ENCODE measurements around the gene YDJC. TPM values are rescaled to one million over a fixed set of nuclear protein-coding genes. Genes with fewer than 3 reads are reported as not detected.
"Not testable (repeated sequence)": the region's sequence is repeated elsewhere in the genome, so short reads cannot be mapped to it uniquely, and the experiment has no call there.

The YDJC gene
- total and polyA plus RNA-seq, 2 of the 4 experiments (the other 2 are of a cell fraction): 8.1 to 23.6 TPM

GRCh38 chr22:21582801-21583740 is 46.8 kb downstream of the YDJC start:
- Histone ChIP-seq H3K9ac (ENCODE audit: low read depth, low read length) (no peak overlapping the region), H3K4ac (ENCODE audit: low read depth, low read length) (no peak overlapping the region), H2BK120ac (ENCODE audit: low read depth, low read length) (no peak overlapping the region), H3K9me3 (ENCODE audit: control insufficient read depth, insufficient read depth, low read length) (no peaks in the 10 kb centered on the region), H4K20me1 (ENCODE audit: insufficient read depth, low read length) (peaks cover 98% of the 10 kb centered on the region), H2AFZ (replicated peaks; ENCODE audit: low read length, poor library complexity) (no peak overlapping the region), H3K27ac (ENCODE audit: insufficient read depth, low read length) (no peak overlapping the region), H2AK9ac (replicated peaks; ENCODE audit: low read depth, low read length, poor library complexity) (no peak overlapping the region), H2BK15ac (ENCODE audit: low read depth, low read length) (no peak overlapping the region), H3K56ac (ENCODE audit: extremely low read depth, insufficient read depth, low read length) (no peak overlapping the region), H3K79me1 (ENCODE audit: low read depth in 1 of 2, low read length in 2 of 2) (peaks cover 4 to 57% of the 10 kb centered on the region in 2 experiments; a peak in 3 of 4 replicates), H4K8ac (ENCODE audit: low read depth in 2 of 2, low read length in 2 of 2) (no peak overlapping the region), H4K91ac (ENCODE audit: insufficient read depth, low read depth, low read length) (no peak overlapping the region), H3K9me1 (ENCODE audit: insufficient read depth, low read length) (peaks cover 28% of the 10 kb centered on the region), H3K36me3 (ENCODE audit: control insufficient read depth, insufficient read depth, low read length) (peaks cover 4% of the 10 kb centered on the region), H2AK5ac (ENCODE audit: low read depth, low read length) (no peak overlapping the region), H3K4me3 (ENCODE audit: insufficient read depth, low read depth, low read length) (no peak overlapping the region), H3K23ac (ENCODE audit: low read depth, low read length) (no peak overlapping the region), H3K27me3 (ENCODE audit: control insufficient read depth, insufficient read depth, low read length) (no peaks in the 10 kb centered on the region), H4K5ac (ENCODE audit: low read depth, low read length) (no peak overlapping the region), H3K4me1 (ENCODE audit: control insufficient read depth, insufficient read depth, low read length) (peaks cover 28% of the 10 kb centered on the region), H2BK5ac (ENCODE audit: low read depth, low read length, poor library complexity, severe bottlenecking) (no peak overlapping the region), H3K4me2 (ENCODE audit: low read depth, low read length) (no peak overlapping the region), H3K18ac (ENCODE audit: low read depth, low read length) (no peak overlapping the region), H3K14ac (replicated peaks; ENCODE audit: low read depth, low read length) (no peak overlapping the region), H2BK20ac (ENCODE audit: low read depth, low read length) (no peak overlapping the region)
- WGBS, 2 experiments (ENCODE audit: extremely low coverage in 2 of 2, insufficient read length in 1 of 2): 95% methylated on average over 6 of the region's 10 CpGs; no CpG with 5 or more reads in 1 of the 2 experiments
- ATAC-seq (ENCODE audit: low read depth) (no peak), DNase-seq (no peak)
- in situ Hi-C loops (cut with MboI; ENCODE audit: low sequenced_read_pairs) (no loop called here), intact Hi-C loops (cut with micrococcal nuclease) (no loop called here), dilution Hi-C loops (cut with HindIII; ENCODE audit: low sequenced_read_pairs, unreplicated experiment) (no loop called here)
- TF ChIP-seq USF2 (IDR thresholded peaks at IDR 0.05; ENCODE audit: low read depth, low read length) (no peak), CHD1 (IDR thresholded peaks at IDR 0.05; ENCODE audit: low read depth, low read length) (no peak), BHLHE40 (IDR thresholded peaks at IDR 0.05; ENCODE audit: low read depth, low read length) (no peak)
- ChIA-PET CTCF (interaction anchor here (1.5 kb wide), 1 partner anchor 9 kb away, joined by 4 read pairs; no protein-coding TSS in a partner anchor), POLR2A (ENCODE audit: unreplicated experiment) (no interaction called here)
- BruUV-seq (replicated peaks): no TSS peak

- ATAC-seq (ENCODE audit: low read depth); H3K18ac ChIP-seq (ENCODE audit: low read depth, low read length); H4K5ac ChIP-seq (ENCODE audit: low read depth, low read length); intact Hi-C loops (cut with micrococcal nuclease); H3K9me3 ChIP-seq (ENCODE audit: control insufficient read depth, insufficient read depth, low read length); H2BK5ac ChIP-seq (ENCODE audit: low read depth, low read length, poor library complexity, severe bottlenecking); H2BK20ac ChIP-seq (ENCODE audit: low read depth, low read length); H3K14ac ChIP-seq (replicated peaks; ENCODE audit: low read depth, low read length); H4K8ac ChIP-seq (ENCODE audit: low read depth in 2 of 2, low read length in 2 of 2); H3K27ac ChIP-seq (ENCODE audit: insufficient read depth, low read length); H2BK15ac ChIP-seq (ENCODE audit: low read depth, low read length); H3K23ac ChIP-seq (ENCODE audit: low read depth, low read length); POLR2A ChIA-PET (ENCODE audit: unreplicated experiment); DNase-seq; BruUV-seq (replicated peaks); H3K4me2 ChIP-seq (ENCODE audit: low read depth, low read length); H3K36me3 ChIP-seq (ENCODE audit: control insufficient read depth, insufficient read depth, low read length); H3K4me3 ChIP-seq (ENCODE audit: insufficient read depth, low read depth, low read length); H3K9ac ChIP-seq (ENCODE audit: low read depth, low read length); H3K4ac ChIP-seq (ENCODE audit: low read depth, low read length); H3K56ac ChIP-seq (ENCODE audit: extremely low read depth, insufficient read depth, low read length); CTCF ChIA-PET; H2AK5ac ChIP-seq (ENCODE audit: low read depth, low read length); H2AK9ac ChIP-seq (replicated peaks; ENCODE audit: low read depth, low read length, poor library complexity); H3K27me3 ChIP-seq (ENCODE audit: control insufficient read depth, insufficient read depth, low read length); H2BK120ac ChIP-seq (ENCODE audit: low read depth, low read length); H2AFZ ChIP-seq (replicated peaks; ENCODE audit: low read length, poor library complexity); dilution Hi-C loops (cut with HindIII; ENCODE audit: low sequenced_read_pairs, unreplicated experiment); H4K91ac ChIP-seq (ENCODE audit: insufficient read depth, low read depth, low read length); in situ Hi-C loops (cut with MboI; ENCODE audit: low sequenced_read_pairs): not testable (repeated sequence)
- peaks cover 98% of the 10 kb centered on the region for H4K20me1 ChIP-seq (ENCODE audit: insufficient read depth, low read length)
- peaks cover 21% of the 10 kb centered on the region for H3K9me1 ChIP-seq (ENCODE audit: insufficient read depth, low read length)
- H3K79me1 ChIP-seq (ENCODE audit: low read depth in 1 of 2, low read length in 2 of 2): peaks cover 4 to 50% of the 10 kb centered on the region in 2 experiments; a peak in 3 of 4 replicates
- no CpG with 5 or more reads among the region's 10 CpGs for WGBS, 2 experiments (ENCODE audit: extremely low coverage in 2 of 2, insufficient read length in 1 of 2)
- peaks cover 28% of the 10 kb centered on the region for H3K4me1 ChIP-seq (ENCODE audit: control insufficient read depth, insufficient read depth, low read length)
Measured at GRCh38 chr22:21581009-21581713, 48.7 kb downstream of the YDJC start.

Measured in IMR-90 (cell line).